ENCODE data around the gene PRXL2A. TPM values are rescaled to one million over a fixed set of nuclear protein-coding genes. Genes with fewer than 3 reads are reported as not detected.

The PRXL2A gene
- total RNA-seq, 1 donor: 5.1 TPM

GRCh38 chr10:80451132-80451531 lies 42.8 kb downstream of the PRXL2A start:
- DNase-seq (ENCODE audit: insufficient read length, low spot score, missing footprints): no peak

GRCh38 chr10:80452069-80452468 lies 43.7 kb downstream of the PRXL2A start:
- H4K20me1 ChIP-seq (ENCODE audit: insufficient read depth, low read length): peaks cover 17% of the 10 kb centered on the region
- H3K27me3 ChIP-seq (ENCODE audit: insufficient read depth, low read length): no peaks in the 10 kb centered on the region
- H3K36me3 ChIP-seq (ENCODE audit: insufficient read depth, low read length): no peaks in the 10 kb centered on the region
- no peak overlapping the region for H3K4me2 ChIP-seq (ENCODE audit: insufficient read depth, low read length)
- peaks cover 22% of the 10 kb centered on the region for H3K79me2 ChIP-seq (ENCODE audit: insufficient read depth, low read length)
- no peak overlapping the region for H2AFZ ChIP-seq (ENCODE audit: low read length)
- H3K4me1 ChIP-seq (ENCODE audit: insufficient read depth, low read length): peaks cover 9% of the 10 kb centered on the region
- no peaks in the 10 kb centered on the region for H3K9me3 ChIP-seq (ENCODE audit: low read depth, low read length)
- no peak overlapping the region for H3K27ac ChIP-seq (ENCODE audit: low read depth, low read length)
- H3K4me3 ChIP-seq (ENCODE audit: insufficient read depth, low read length): no peak overlapping the region
- DNase-seq (ENCODE audit: insufficient read length, low spot score, missing footprints): no peak
- no peak for TF ChIP-seq CTCF (IDR thresholded peaks at IDR 0.05; ENCODE audit: extremely low read depth, low read depth, low read length)

More at GRCh38 chr10:80451132-80451531, 42.8 kb downstream of the PRXL2A start:
- no peak for TF ChIP-seq CTCF (IDR thresholded peaks at IDR 0.05; ENCODE audit: extremely low read depth, low read depth, low read length)
- H3K27ac ChIP-seq (ENCODE audit: low read depth, low read length): no peak overlapping the region
- no peaks in the 10 kb centered on the region for H3K9me3 ChIP-seq (ENCODE audit: low read depth, low read length)
- H3K36me3 ChIP-seq (ENCODE audit: insufficient read depth, low read length): no peaks in the 10 kb centered on the region
- H3K4me2 ChIP-seq (ENCODE audit: insufficient read depth, low read length): no peak overlapping the region
- H2AFZ ChIP-seq (ENCODE audit: low read length): no peak overlapping the region
- H4K20me1 ChIP-seq (ENCODE audit: insufficient read depth, low read length): peaks cover 11% of the 10 kb centered on the region
- H3K79me2 ChIP-seq (ENCODE audit: insufficient read depth, low read length): peaks cover 13% of the 10 kb centered on the region
- H3K27me3 ChIP-seq (ENCODE audit: insufficient read depth, low read length): no peaks in the 10 kb centered on the region
- no peak overlapping the region for H3K4me3 ChIP-seq (ENCODE audit: insufficient read depth, low read length)
- peaks cover 9% of the 10 kb centered on the region for H3K4me1 ChIP-seq (ENCODE audit: insufficient read depth, low read length)

- peaks cover 9% of the 10 kb centered on the region for H3K4me1 ChIP-seq (ENCODE audit: insufficient read depth, low read length)
- TF ChIP-seq CTCF (IDR thresholded peaks at IDR 0.05; ENCODE audit: extremely low read depth, low read depth, low read length): no peak
Measured at GRCh38 chr10:80452640-80453039, 44.3 kb downstream of the PRXL2A start.

DNA sequence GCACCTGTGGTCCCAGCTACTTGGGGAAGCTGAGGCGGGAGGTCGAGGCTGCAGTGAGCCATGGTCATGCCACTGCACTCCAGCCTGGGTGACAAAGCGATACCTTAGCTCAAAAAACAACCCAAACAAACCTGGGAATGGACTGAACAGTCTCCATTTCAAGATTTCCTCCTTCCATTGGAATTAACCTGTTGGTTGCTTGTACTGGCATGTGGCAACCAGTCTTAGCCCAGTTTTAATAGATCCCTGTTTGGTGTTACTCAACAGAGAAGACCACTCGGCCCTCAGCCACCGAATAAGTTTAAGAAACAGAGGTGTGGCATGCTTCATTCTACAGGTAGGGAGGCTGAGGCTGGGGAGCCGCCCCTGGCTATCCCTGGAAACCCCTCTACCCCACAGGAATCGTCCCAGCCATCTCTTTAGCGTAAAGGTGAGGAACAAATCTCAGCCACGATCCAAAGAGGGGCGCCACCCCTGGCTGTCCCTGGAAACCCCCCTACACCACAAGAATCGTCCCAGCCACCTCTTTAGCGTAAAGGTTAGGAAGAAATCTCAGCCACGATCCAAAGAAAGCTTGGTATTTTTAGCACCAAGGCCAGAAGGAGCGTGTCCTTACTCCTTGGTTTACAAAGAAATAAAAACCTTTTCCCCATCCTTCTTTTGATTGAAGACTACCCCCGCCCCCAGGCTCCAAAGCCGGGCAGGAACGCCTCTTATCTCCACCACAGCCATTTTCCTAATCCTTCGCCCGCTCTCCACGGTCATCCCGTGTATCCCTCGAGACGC lies 44.9 kb downstream of the PRXL2A start:
- peak overlapping the region; percentile 75 for H3K4me2 ChIP-seq (ENCODE audit: insufficient read depth, low read length)
- peaks cover 19% of the 10 kb centered on the region for H4K20me1 ChIP-seq (ENCODE audit: insufficient read depth, low read length)
- H3K4me1 ChIP-seq (ENCODE audit: insufficient read depth, low read length): peaks cover 9% of the 10 kb centered on the region
- H3K36me3 ChIP-seq (ENCODE audit: insufficient read depth, low read length): no peaks in the 10 kb centered on the region
- peak overlapping the region; percentile 66 for H3K4me3 ChIP-seq (ENCODE audit: insufficient read depth, low read length)
- peak overlapping the region; percentile 77 for H2AFZ ChIP-seq (ENCODE audit: low read length)
- no peaks in the 10 kb centered on the region for H3K27me3 ChIP-seq (ENCODE audit: insufficient read depth, low read length)
- no peaks in the 10 kb centered on the region for H3K9me3 ChIP-seq (ENCODE audit: low read depth, low read length)
- peaks cover 33% of the 10 kb centered on the region for H3K79me2 ChIP-seq (ENCODE audit: insufficient read depth, low read length)
- DNase-seq (ENCODE audit: insufficient read length, low spot score, missing footprints): peak; percentile 84
- TF ChIP-seq CTCF (IDR thresholded peaks at IDR 0.05; ENCODE audit: extremely low read depth, low read depth, low read length): no peak
- peak overlapping the region; percentile 24 for H3K27ac ChIP-seq (ENCODE audit: low read depth, low read length)

More at GRCh38 chr10:80452640-80453039, 44.3 kb downstream of the PRXL2A start:
- no peak overlapping the region for H3K4me2 ChIP-seq (ENCODE audit: insufficient read depth, low read length)
- no peak overlapping the region for H3K27ac ChIP-seq (ENCODE audit: low read depth, low read length)
- H3K9me3 ChIP-seq (ENCODE audit: low read depth, low read length): no peaks in the 10 kb centered on the region
- H3K27me3 ChIP-seq (ENCODE audit: insufficient read depth, low read length): no peaks in the 10 kb centered on the region
- peak; percentile 48 for DNase-seq (ENCODE audit: insufficient read length, low spot score, missing footprints)
- no peak overlapping the region for H3K4me3 ChIP-seq (ENCODE audit: insufficient read depth, low read length)
- no peak overlapping the region for H2AFZ ChIP-seq (ENCODE audit: low read length)
- no peaks in the 10 kb centered on the region for H3K36me3 ChIP-seq (ENCODE audit: insufficient read depth, low read length)
- H3K79me2 ChIP-seq (ENCODE audit: insufficient read depth, low read length): peaks cover 26% of the 10 kb centered on the region
- H4K20me1 ChIP-seq (ENCODE audit: insufficient read depth, low read length): peaks cover 17% of the 10 kb centered on the region
